Neuronal stem cell (in vitro differentiated cells): ENCODE results near the gene BTF3L4.
"Not testable (repeated sequence)": the region's sequence is repeated elsewhere in the genome, so short reads cannot be mapped to it uniquely, and the experiment has no call there.

ENCODE experiments used
- DNase-seq: peaks from one replicate; pipeline ENCODE4 v3.0.0-alpha.2; 2013; ENCODE audit warnings: low spot score
- H2AFZ ChIP-seq: one replicate; pipeline ENCODE4 v1.6.1; 2013; ENCODE audit warnings: mild to moderate bottlenecking, low read length, inconsistent platforms
- H2AK5ac ChIP-seq: 2 replicates; pipeline ENCODE4 v1.6.1; 2013; ENCODE audit warnings: low read depth, mild to moderate bottlenecking, inconsistent platforms, low read length, moderate library complexity, mixed read lengths
- H2BK120ac ChIP-seq: 2 replicates; pipeline ENCODE4 v1.6.1; 2013; ENCODE audit warnings: low read depth, mild to moderate bottlenecking, inconsistent platforms, low read length, moderate library complexity, mixed read lengths
- H2BK12ac ChIP-seq: one replicate; pipeline ENCODE4 v1.6.1; 2013; ENCODE audit warnings: low read length, inconsistent platforms
- H2BK15ac ChIP-seq: 2 replicates; pipeline ENCODE4 v1.6.1; 2013; ENCODE audit warnings: mild to moderate bottlenecking, low read length, inconsistent platforms, mixed read lengths
- H2BK5ac ChIP-seq: one replicate; pipeline ENCODE4 v1.6.1; 2013; ENCODE audit warnings: inconsistent platforms, mild to moderate bottlenecking, low read length, moderate library complexity
- H3K14ac ChIP-seq: one replicate; pipeline ENCODE4 v1.6.1; 2013; ENCODE audit warnings: low read length, inconsistent platforms
- H3K18ac ChIP-seq: 2 replicates; pipeline ENCODE4 v1.6.1; 2013; ENCODE audit warnings: low read length, inconsistent platforms
- H3K23ac ChIP-seq: 2 replicates; pipeline ENCODE4 v1.6.1; 2013; ENCODE audit warnings: low read depth, mild to moderate bottlenecking, mixed read lengths, low read length, inconsistent platforms; ENCODE audit not compliant: poor library complexity
- H3K27ac ChIP-seq: replicated peaks from 3 replicates; pipeline ENCODE4 v1.5.1; 2013; ENCODE audit warnings: low read length, inconsistent platforms
- H3K27me3 ChIP-seq, 3 experiments: 2 replicates each; pipeline ENCODE4 v1.6.1; 2013; ENCODE audit warnings: low read length in 3 of 3, mild to moderate bottlenecking in 2 of 3, inconsistent platforms in 1 of 3, low read depth in 1 of 3, mixed read lengths in 1 of 3, moderate library complexity in 1 of 3; ENCODE audit not compliant: control insufficient read depth in 3 of 3, insufficient read depth in 3 of 3
- H3K36me3 ChIP-seq, 2 donors: replicated peaks in 1 of 2; 2 replicates each; pipeline ENCODE4 v1.6.1; 2013; ENCODE audit warnings: low read length in 2 of 2; ENCODE audit not compliant: control insufficient read depth in 2 of 2, insufficient read depth in 2 of 2
- H3K4ac ChIP-seq: 2 replicates; pipeline ENCODE4 v1.6.1; 2013; ENCODE audit warnings: inconsistent platforms, mild to moderate bottlenecking, low read length, moderate library complexity
- H3K4me1 ChIP-seq, 2 donors: 1 replicate in 1 of 2; 2 replicates in 1 of 2; pipeline ENCODE4 v1.6.1; 2013; ENCODE audit warnings: low read length in 2 of 2, low read depth in 1 of 2; ENCODE audit not compliant: control insufficient read depth in 2 of 2, insufficient read depth in 1 of 2
- H3K4me2 ChIP-seq: one replicate; pipeline ENCODE4 v1.6.1; 2013; ENCODE audit warnings: mild to moderate bottlenecking, low read length, inconsistent platforms; ENCODE audit not compliant: insufficient read depth, poor library complexity, severe bottlenecking
- H3K4me3 ChIP-seq, 2 donors: 2 replicates each; pipeline ENCODE4 v1.5.1; 2013; ENCODE audit warnings: low read length in 2 of 2, mild to moderate bottlenecking in 2 of 2, inconsistent platforms in 1 of 2, moderate library complexity in 1 of 2
- H3K79me1 ChIP-seq: one replicate; pipeline ENCODE4 v1.6.1; 2013; ENCODE audit warnings: low read depth, mild to moderate bottlenecking, inconsistent platforms, low read length, moderate library complexity
- H3K9ac ChIP-seq: one replicate; pipeline ENCODE4 v1.6.1; 2013; ENCODE audit warnings: mild to moderate bottlenecking, low read depth, low read length, inconsistent platforms; ENCODE audit not compliant: poor library complexity
- H3K9me3 ChIP-seq, 2 donors: replicated peaks in 1 of 2; 2 replicates each; pipeline versions ENCODE3 to v1.6.1; 2013; ENCODE audit warnings: low read length in 2 of 2, mild to moderate bottlenecking in 2 of 2, inconsistent platforms in 1 of 2, low read depth in 1 of 2, mixed read lengths in 1 of 2, moderate library complexity in 1 of 2; ENCODE audit not compliant: control insufficient read depth in 2 of 2, insufficient read depth in 1 of 2
- H4K8ac ChIP-seq: one replicate; pipeline ENCODE4 v1.6.1; 2013; ENCODE audit warnings: low read depth, mild to moderate bottlenecking, inconsistent platforms, low read length, moderate library complexity
- H4K91ac ChIP-seq: one replicate; pipeline ENCODE4 v1.6.1; 2013; ENCODE audit warnings: low read length, low read depth, mild to moderate bottlenecking, inconsistent platforms; ENCODE audit not compliant: poor library complexity
- WGBS, 2 donors: extraction: QIAGEN DNeasy Blood & Tissue Kit; methylation state at CpG; one replicate each; pipeline ENCODE4 v1.1.7; 2013; ENCODE audit warnings: missing lambda C conversion rate in 2 of 2, mixed read lengths in 1 of 2; ENCODE audit not compliant: insufficient read length in 2 of 2, insufficient replicate concordance in 1 of 2; ENCODE audit errors: extremely low coverage in 2 of 2; 5-methylcytosine and 5-hydroxymethylcytosine counted together

Gene BTF3L4

GRCh38 chr1:52080014-52080415 lies 23.9 kb downstream of the BTF3L4 start:
- DNase-seq: no peak
- WGBS, 2 donors: no CpG with 5 or more reads among the region's 3 CpGs
- Histone ChIP-seq H3K4me2 (no peak overlapping the region), H3K36me3 (peaks cover 0 to 66% of the 10 kb centered on the region in 2 donors), H4K8ac (no peak overlapping the region), H3K23ac (no peak overlapping the region), H2BK15ac (no peak overlapping the region), H2BK12ac (no peak overlapping the region), H3K18ac (no peak overlapping the region), H2BK120ac (no peak overlapping the region), H3K4me3 (no peak overlapping the region), H4K91ac (no peak overlapping the region), H3K27ac (no peak overlapping the region), H2AFZ (no peak overlapping the region), H3K4me1 (no peaks in the 10 kb centered on the region), H2BK5ac (no peak overlapping the region), H2AK5ac (no peak overlapping the region), H3K27me3 (no peaks in the 10 kb centered on the region), H3K14ac (no peak overlapping the region), H3K9me3 (no peaks in the 10 kb centered on the region), H3K9ac (no peak overlapping the region), H3K79me1 (peaks cover 1% of the 10 kb centered on the region), H3K4ac (no peak overlapping the region)

- H4K8ac ChIP-seq, H2BK5ac ChIP-seq, H3K14ac ChIP-seq, H3K4me3 ChIP-seq, H3K9me3 ChIP-seq, H3K4me1 ChIP-seq, H3K4ac ChIP-seq, H3K27me3 ChIP-seq, H3K9ac ChIP-seq, H3K23ac ChIP-seq, H3K27ac ChIP-seq, H3K79me1 ChIP-seq, H3K4me2 ChIP-seq, H2BK12ac ChIP-seq, H2AK5ac ChIP-seq, H4K91ac ChIP-seq, H2AFZ ChIP-seq, H3K18ac ChIP-seq, DNase-seq, H2BK15ac ChIP-seq, H2BK120ac ChIP-seq: not testable (repeated sequence)
- H3K36me3 ChIP-seq: peaks cover 9 to 83% of the 10 kb centered on the region in 2 donors
These were observed 31.8 kb downstream of the BTF3L4 start for GRCh38 chr1:52087892-52088291.

GRCh38 chr1:52094300-52094699 lies 38.2 kb downstream of the BTF3L4 start:
- not testable (repeated sequence) for H2BK15ac ChIP-seq, H3K79me1 ChIP-seq, DNase-seq, H3K9me3 ChIP-seq, H3K4me1 ChIP-seq, H3K4ac ChIP-seq, H3K14ac ChIP-seq, H2AFZ ChIP-seq, H2BK5ac ChIP-seq, H4K8ac ChIP-seq, H2BK120ac ChIP-seq, H3K27me3 ChIP-seq, H3K27ac ChIP-seq, H4K91ac ChIP-seq, H3K9ac ChIP-seq, H2BK12ac ChIP-seq, H3K4me2 ChIP-seq, H3K18ac ChIP-seq, H2AK5ac ChIP-seq, H3K4me3 ChIP-seq, H3K23ac ChIP-seq
- peaks cover 4 to 31% of the 10 kb centered on the region in 2 donors for H3K36me3 ChIP-seq
- no CpG with 5 or more reads among the region's 7 CpGs for WGBS, 2 donors

- Histone ChIP-seq H3K9me3 (peaks cover 0 to 6% of the 10 kb centered on the region in 2 donors), H3K27ac (no peak overlapping the region), H2BK120ac (no peak overlapping the region), H3K79me1 (no peaks in the 10 kb centered on the region), H3K4me3 (no peak overlapping the region), H4K8ac (no peak overlapping the region), H2AFZ (no peak overlapping the region), H3K4ac (no peak overlapping the region), H2BK15ac (no peak overlapping the region), H3K4me2 (no peak overlapping the region), H3K27me3 (peaks cover 0 to 11% (median 0%) of the 10 kb centered on the region in 3 experiments), H2AK5ac (no peak overlapping the region), H3K23ac (no peak overlapping the region), H3K14ac (no peak overlapping the region), H4K91ac (no peak overlapping the region), H2BK5ac (no peak overlapping the region), H3K4me1 (peaks cover 3 to 6% of the 10 kb centered on the region in 2 donors), H2BK12ac (no peak overlapping the region), H3K18ac (no peak overlapping the region), H3K36me3 (peaks cover 3 to 12% of the 10 kb centered on the region in 2 donors), H3K9ac (no peak overlapping the region)
- WGBS, 2 donors: no CpG with 5 or more reads among the region's 8 CpGs
- DNase-seq: no peak
These were observed 40.1 kb downstream of the BTF3L4 start for GRCh38 chr1:52096216-52096615.
